AG09319 (cell line): ENCODE results near the gene PPP1R1A.

Source experiments
- DNase-seq: peaks from one replicate; pipeline ENCODE4 v3.0.0-alpha.2; 2010; ENCODE audit warnings: low read depth; ENCODE audit errors: extremely low read depth
- CTCF ChIP-seq: IDR thresholded peaks from 2 replicates; pipeline ENCODE4 v1.5.1; 2011; ENCODE audit warnings: low read depth, mild to moderate bottlenecking, inconsistent platforms, low read length, moderate library complexity

Gene PPP1R1A

GRCh38 chr12:54627304-54627703 is 38.8 kb upstream of the PPP1R1A start:
- TF ChIP-seq CTCF, result no peak
- no peak for DNase-seq

- DNase-seq, result no peak
- TF ChIP-seq CTCF, result no peak
Observed at GRCh38 chr12:54625598-54625997, 37.1 kb upstream of the PPP1R1A start.

GRCh38 chr12:54624315-54625279 is 36.1 kb upstream of the PPP1R1A start:
- no peak for TF ChIP-seq CTCF
- no peak for DNase-seq

DNA sequence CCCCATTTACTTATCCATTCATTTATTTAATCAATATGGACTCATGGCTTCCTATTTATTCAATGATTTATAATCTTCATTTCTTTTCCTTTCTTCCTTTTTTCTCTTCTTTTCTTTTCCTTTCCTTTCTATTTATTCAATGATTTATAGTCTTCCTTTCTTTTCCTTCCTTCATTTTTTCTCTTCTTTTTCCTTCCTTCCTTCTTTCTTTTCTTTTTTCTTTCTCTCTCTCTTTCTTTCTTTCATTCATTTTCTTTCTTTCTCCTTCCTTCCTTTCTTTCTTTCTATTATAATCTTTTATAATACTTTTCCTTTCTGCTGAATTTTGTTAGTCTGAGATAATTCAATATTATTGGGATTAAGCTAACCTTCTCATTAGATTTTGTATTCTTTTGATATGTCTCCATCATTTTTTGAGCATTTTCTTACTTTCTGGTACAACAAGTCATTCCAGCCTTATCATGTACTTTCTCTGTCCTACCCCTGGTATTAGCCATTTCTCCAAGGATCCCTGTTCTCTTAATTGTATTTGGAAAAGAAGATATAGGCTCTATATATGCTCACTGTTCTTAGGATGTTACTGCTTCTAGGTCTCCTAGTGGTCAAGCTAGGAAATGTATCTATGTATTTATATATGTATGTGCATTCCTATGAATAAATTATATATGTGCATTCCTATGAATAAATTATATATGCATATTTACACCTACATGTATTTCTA is 34.2 kb upstream of the PPP1R1A start:
- TF ChIP-seq CTCF, result no peak; the same call in 1 of the 2 replicates
- DNase-seq, result no peak

DNA sequence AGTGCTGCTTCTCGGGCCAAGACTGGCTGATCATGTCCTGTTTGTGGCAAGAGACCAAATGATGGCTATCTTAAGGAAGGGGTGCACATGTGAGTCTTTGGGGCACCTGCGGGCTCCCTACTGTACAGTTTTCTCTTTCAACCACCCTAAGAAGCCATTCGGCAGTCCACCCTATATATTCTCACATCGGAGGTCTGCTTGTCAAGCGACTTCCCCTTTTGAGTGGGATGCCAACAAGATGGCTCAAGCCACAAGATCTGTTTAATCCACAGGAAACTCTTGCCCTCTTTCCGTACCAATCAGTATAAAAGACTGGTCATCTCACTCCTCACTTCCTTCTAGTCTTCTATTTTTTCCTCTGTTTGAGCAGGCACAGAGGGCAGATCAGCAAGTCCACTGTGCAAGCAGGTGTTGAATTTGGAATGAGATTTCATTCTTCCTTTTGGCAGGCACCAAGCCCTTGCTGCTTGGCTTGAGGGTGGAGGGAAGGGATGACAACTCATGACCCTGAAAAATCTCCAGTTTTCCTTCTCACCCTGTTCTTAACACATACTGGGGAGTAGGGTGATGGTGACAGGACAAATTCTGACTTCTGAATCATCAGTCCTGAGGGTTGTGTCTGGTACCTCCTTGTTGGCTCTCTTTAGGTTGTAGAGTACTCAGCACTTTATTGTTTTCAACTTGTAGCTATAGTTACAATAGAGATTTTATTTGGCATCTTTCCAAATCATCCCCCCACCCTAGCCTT is 28.6 kb upstream of the PPP1R1A start:
- DNase-seq, result no peak
- no peak for TF ChIP-seq CTCF

DNA sequence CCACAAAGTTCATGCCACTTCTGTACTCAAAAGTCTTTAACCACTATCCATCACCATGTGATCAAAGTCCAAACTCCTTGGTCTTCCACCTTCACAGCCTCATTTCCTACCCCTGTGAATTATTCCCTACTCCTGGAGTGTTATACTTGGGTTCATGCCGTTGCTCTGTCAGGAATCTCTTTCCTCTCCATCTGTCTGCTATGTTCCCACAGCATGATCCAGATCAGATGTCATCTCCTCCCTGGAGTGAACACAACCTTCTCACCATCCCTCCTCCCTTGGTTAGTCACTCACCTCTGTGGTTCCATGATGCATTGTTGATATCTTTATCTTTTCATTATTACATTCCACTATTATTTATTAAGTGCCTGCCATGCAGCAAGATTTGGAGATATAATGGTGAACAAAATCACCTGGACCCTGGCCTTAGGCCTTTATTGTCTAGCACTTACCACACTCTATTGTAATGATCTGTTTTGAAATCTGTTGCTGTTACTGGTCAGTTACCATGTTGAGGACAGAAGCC is 23.8 kb upstream of the PPP1R1A start:
- no peak for DNase-seq
- TF ChIP-seq CTCF, result no peak
